Endothelial cell of umbilical vein (primary cell): Measurements from ENCODE around the gene EEFSEC. TPM values are rescaled to one million over a fixed set of nuclear protein-coding genes. Genes with fewer than 3 reads are reported as not detected.

Source experiments
- BruUV-seq: library from RNA; stranded (reverse); fragments of 400-500 nt; replicated peaks from 2 replicates; lab custom pipeline; 2021; lab: Mats Ljungman, UMichigan
- CTCF ChIA-PET: fragments of 300-600, 350-600 bp; sonication (Branson Sonifier 250); formaldehyde crosslinking; loops from one replicate; lab custom pipeline; 2021; ENCODE audit warnings: antibody characterized with exemption, inconsistent platforms; lab: Charles Lee
- POLR2A ChIA-PET: fragments of 300-600, 350-600 bp; sonication (Branson Sonifier 250); formaldehyde crosslinking; loops from one replicate; lab custom pipeline; 2021; ENCODE audit warnings: antibody characterized with exemption, inconsistent platforms; lab: Charles Lee
- DNase-seq: peaks from one replicate; pipeline ENCODE4 v3.0.0-alpha.2; 2011; ENCODE audit warnings: low read depth, low spot score
- FAIRE-seq: peaks from 2 replicates; lab custom pipeline; 2011; peaks lifted over from hg19 to GRCh38; lab: Jason Lieb, UNC
- H2AFZ ChIP-seq: 2 replicates; pipeline ENCODE4 v1.6.0; 2012; ENCODE audit warnings: low read depth, low read length, control low read depth, inconsistent platforms
- H3K27ac ChIP-seq: 2 replicates; pipeline ENCODE4 v1.5.1; 2011; ENCODE audit warnings: low read depth, mild to moderate bottlenecking, control low read depth, low read length, moderate library complexity; ENCODE audit not compliant: insufficient read depth
- H3K27me3 ChIP-seq, 2 experiments: 2 replicates each; pipeline versions ENCODE4 v1.6.0 to v1.6.1; 2011; ENCODE audit warnings: low read length in 2 of 2, mixed read lengths in 1 of 2; ENCODE audit not compliant: control insufficient read depth in 2 of 2, insufficient read depth in 2 of 2
- H3K36me3 ChIP-seq, 2 experiments: 2 replicates in 1 of 2; 3 replicates in 1 of 2; pipeline ENCODE4 v1.5.1; 2011; ENCODE audit warnings: low read length in 2 of 2, mild to moderate bottlenecking in 1 of 2, moderate library complexity in 1 of 2; ENCODE audit not compliant: control insufficient read depth in 2 of 2, insufficient read depth in 2 of 2; ENCODE audit errors: extremely low read depth in 1 of 2
- H3K4me1 ChIP-seq: 3 replicates; pipeline ENCODE4 v1.5.1; 2011; ENCODE audit warnings: mild to moderate bottlenecking, low read length; ENCODE audit not compliant: control insufficient read depth, insufficient read depth; ENCODE audit errors: extremely low read depth
- H3K4me2 ChIP-seq: 2 replicates; pipeline ENCODE4 v1.6.1; 2011; ENCODE audit warnings: low read length, control low read depth, mixed read lengths; ENCODE audit not compliant: insufficient read depth
- H3K4me3 ChIP-seq, 3 experiments: fragments of 200-600 bp in 1 of 3; sonication (generic), shearing (Covaris generic) in 1 of 3; replicated peaks in 1 of 3; 2 replicates each; pipeline ENCODE4 v1.5.1; 2011 to 2016; ENCODE audit warnings: control low read depth in 3 of 3, low read length in 3 of 3, mild to moderate bottlenecking in 2 of 3, inconsistent platforms in 1 of 3, low read depth in 1 of 3, moderate library complexity in 1 of 3; ENCODE audit not compliant: insufficient read depth in 1 of 3
- H3K79me2 ChIP-seq: 2 replicates; pipeline ENCODE4 v1.6.0; 2012; ENCODE audit warnings: low read length, inconsistent platforms; ENCODE audit not compliant: control insufficient read depth, insufficient read depth
- H3K9ac ChIP-seq: replicated peaks from 2 replicates; pipeline ENCODE3; 2011; ENCODE audit warnings: low read length, control low read depth; ENCODE audit not compliant: insufficient read depth; ENCODE audit errors: extremely low read depth
- H3K9me1 ChIP-seq: replicated peaks from 3 replicates; pipeline ENCODE4 v1.6.0; 2011; ENCODE audit warnings: mild to moderate bottlenecking, low read length; ENCODE audit not compliant: control insufficient read depth, insufficient read depth; ENCODE audit errors: extremely low read depth
- H3K9me3 ChIP-seq: replicated peaks from 2 replicates; pipeline ENCODE4 v1.5.1; 2012; ENCODE audit warnings: low read length, inconsistent platforms; ENCODE audit not compliant: control insufficient read depth, insufficient read depth
- H4K20me1 ChIP-seq: replicated peaks from 2 replicates; pipeline ENCODE3; 2011; ENCODE audit warnings: mild to moderate bottlenecking, low read length; ENCODE audit not compliant: control insufficient read depth, insufficient read depth; ENCODE audit errors: extremely low read depth
- CTCF ChIP-seq, 2 donors: IDR thresholded peaks; 1 replicate in 1 of 2; 2 replicates in 1 of 2; pipeline ENCODE4 v1.5.1; 2011; ENCODE audit warnings: low read length in 2 of 2, mild to moderate bottlenecking in 2 of 2, moderate library complexity in 2 of 2, control low read depth in 1 of 2, inconsistent platforms in 1 of 2, low read depth in 1 of 2; ENCODE audit not compliant: insufficient read depth in 1 of 2; ENCODE audit errors: extremely low read depth in 1 of 2
- EZH2 ChIP-seq: IDR thresholded peaks from 2 replicates; pipeline ENCODE4 v1.6.1; 2012; ENCODE audit warnings: borderline replicate concordance, low read depth, mild to moderate bottlenecking, moderate library complexity, low read length, inconsistent platforms; ENCODE audit not compliant: severe bottlenecking
- FOS ChIP-seq: IDR thresholded peaks from 2 replicates; pipeline ENCODE4 v1.6.1; 2011; ENCODE audit warnings: mild to moderate bottlenecking, low read length, moderate library complexity, borderline replicate concordance; ENCODE audit not compliant: insufficient read depth
- GATA2 ChIP-seq: IDR thresholded peaks from 2 replicates; pipeline ENCODE4 v1.7.0; 2011; ENCODE audit warnings: low read depth, mild to moderate bottlenecking, moderate library complexity, mixed read lengths, low read length; ENCODE audit not compliant: insufficient read length, insufficient read depth
- JUN ChIP-seq: IDR thresholded peaks from 2 replicates; pipeline ENCODE4 v1.6.1; 2011; ENCODE audit warnings: borderline replicate concordance, low read depth; ENCODE audit not compliant: insufficient read length, insufficient read depth
- MAX ChIP-seq: IDR thresholded peaks from 2 replicates; pipeline ENCODE4 v1.6.1; 2011; ENCODE audit not compliant: insufficient read depth, insufficient read length
- MYC ChIP-seq: IDR thresholded peaks from one replicate; pipeline ENCODE4 v1.6.1; 2011; ENCODE audit warnings: mild to moderate bottlenecking, low read depth, low read length
- POLR2A ChIP-seq: IDR thresholded peaks from 2 replicates; pipeline ENCODE4 v1.6.1; 2012; ENCODE audit warnings: low read depth, mild to moderate bottlenecking, control low read depth, low read length
- POLR2AphosphoS5 ChIP-seq: IDR thresholded peaks from 2 replicates; pipeline ENCODE4 v1.6.1; 2012; ENCODE audit warnings: low read depth, mild to moderate bottlenecking, control low read depth, low read length, moderate library complexity; ENCODE audit not compliant: insufficient read depth
- dilution Hi-C: fragments of 300-500 bp; cut with MboI; formaldehyde crosslinking; loops from one replicate; pipeline ENCODE4 v1.15.0; 2019; ENCODE audit warnings: low sequenced_read_pairs; ENCODE audit not compliant: extremely low pct_ligation_motif_present
- intact Hi-C: fragments of 100-400 bp; cut with micrococcal nuclease; formaldehyde crosslinking; loops from one replicate; pipeline ENCODE4 v1.10.0; 2022
- polyA plus RNA-seq, 4 experiments: library from polyadenylated mRNA; depleted of rRNA in 3 of 4; stranded (reverse) in 3 of 4; unstranded in 1 of 4; fragments of >200 nt; gene quantifications; 2 replicates each; pipeline versions ENCODE4 v1.2.1 to v1.2.3, GENCODE V29; 2011 to 2012; ENCODE audit warnings: missing spikeins in 1 of 4
- total RNA-seq: library from RNA; stranded (reverse); gene quantifications from 2 replicates; pipeline ENCODE4 v1.2.3, GENCODE V29; 2021

EEFSEC gene
- total and polyA plus RNA-seq, 2 donors (not counting 3 experiments of a cell fraction or from before 2014, with no cell fraction given), result 13.1 to 14.5 TPM

- Histone ChIP-seq H3K9ac (no peak overlapping the region), H4K20me1 (no peaks in the 10 kb centered on the region), H2AFZ (no peak overlapping the region), H3K27ac (no peak overlapping the region), H3K9me3 (no peaks in the 10 kb centered on the region), H3K4me1 (no peaks in the 10 kb centered on the region), H3K4me3 (no peak overlapping the region), H3K9me1 (no peaks in the 10 kb centered on the region), H3K4me2 (no peak overlapping the region), H3K79me2 (no peaks in the 10 kb centered on the region), H3K27me3 (no peaks in the 10 kb centered on the region), H3K36me3 (no peaks in the 10 kb centered on the region)
- ChIA-PET POLR2A (no interaction called here), CTCF (no interaction called here)
- BruUV-seq, result no TSS peak
- TF ChIP-seq CTCF (IDR thresholded peaks at IDR 0.05; ENCODE audit: extremely low read depth in 1 of 2, insufficient read depth in 1 of 2, low read depth in 1 of 2, low read length in 2 of 2) (no peak), MYC (no peak), GATA2 (no peak), POLR2A (no peak), POLR2AphosphoS5 (no peak), JUN (no peak), FOS (no peak), MAX (no peak), EZH2 (no peak)
- intact Hi-C loops (no loop called here), dilution Hi-C loops (no loop called here)
- DNase-seq (no peak), FAIRE-seq (no peak)
Observed at GRCh38 chr3:128195802-128196201, 42.5 kb downstream of the EEFSEC start.
